Stimulated activated naive CD8-positive, alpha-beta T cell treated with anti-CD3 and anti-CD28 coated beads, Interleukin-15, amount 100 ng/mL, for 72 hours (primary cell): ENCODE data around the gene CENPN.

Source experiments
- ATAC-seq: fragments of 150-1000 bp; cut with Tn5 transposase; 2 replicates; pipeline ENCODE4 v1.10.0; 2021; ENCODE audit warnings: mild to moderate bottlenecking, moderate library complexity
- DNase-seq, 2 donors: peaks; one replicate each; pipeline ENCODE4 v3.0.0; 2021 to 2022
- H3K27ac Mint-ChIP-seq, 2 donors: one replicate each; pipeline ENCODE4 v1.8.0; 2022; ENCODE audit warnings: mild to moderate bottlenecking in 2 of 2, mixed read lengths in 2 of 2, moderate library complexity in 2 of 2
- H3K27me3 Mint-ChIP-seq: one replicate; pipeline ENCODE4 v1.8.0; 2022; ENCODE audit warnings: mixed read lengths
- H3K4me1 Mint-ChIP-seq: one replicate; pipeline ENCODE4 v1.8.0; 2022; ENCODE audit warnings: mild to moderate bottlenecking, mixed read lengths
- H3K4me3 Mint-ChIP-seq, 2 donors: one replicate each; pipeline ENCODE4 v1.8.0; 2022; ENCODE audit warnings: mild to moderate bottlenecking in 2 of 2, mixed read lengths in 2 of 2, moderate library complexity in 1 of 2
- H3K9me3 Mint-ChIP-seq, 2 donors: one replicate each; pipeline ENCODE4 v1.8.0; 2022; ENCODE audit warnings: mixed read lengths in 2 of 2

The CENPN gene

GRCh38 chr16:81003064-81003463 is 4.0 kb upstream of the CENPN start:
- Mint-ChIP-seq H3K4me3 (peak overlapping the region; percentile 96 to 97), H3K4me1 (peaks cover 77% of the 10 kb centered on the region), H3K9me3 (peaks cover 0 to 11% of the 10 kb centered on the region in 2 donors), H3K27ac (peak overlapping the region; percentile 19 to 89), H3K27me3 (no peaks in the 10 kb centered on the region)
- ATAC-seq (no peak), DNase-seq (no peak)

- DNase-seq, result no peak
- peaks cover 78% of the 10 kb centered on the region for H3K4me1 Mint-ChIP-seq
Observed at GRCh38 chr16:81003610-81004460, 3.2 kb upstream of the CENPN start.

GRCh38 chr16:81004646-81005353 is 2.2 kb upstream of the CENPN start:
- H3K27ac Mint-ChIP-seq, result peak overlapping the region; percentile 68 to 89
- H3K9me3 Mint-ChIP-seq, result peaks cover 0 to under 1% of the 10 kb centered on the region in 2 donors
- H3K4me3 Mint-ChIP-seq, result peak overlapping the region; percentile 96 to 97
- no peaks in the 10 kb centered on the region for H3K27me3 Mint-ChIP-seq
- peaks cover 78% of the 10 kb centered on the region for H3K4me1 Mint-ChIP-seq
- DNase-seq (peak in 1 of 2 donors; percentile 25), ATAC-seq (no peak)

More at GRCh38 chr16:81003610-81004460, 3.2 kb upstream of the CENPN start:
- H3K27ac Mint-ChIP-seq, result peak overlapping the region; percentile 89 to 91
- H3K4me3 Mint-ChIP-seq, result peak overlapping the region; percentile 96 to 97
- peaks cover 0 to 10% of the 10 kb centered on the region in 2 donors for H3K9me3 Mint-ChIP-seq
- no peaks in the 10 kb centered on the region for H3K27me3 Mint-ChIP-seq
- no peak for ATAC-seq

- no peak for DNase-seq
- Mint-ChIP-seq H3K4me3 (peak overlapping the region; percentile 96 to 97), H3K4me1 (peaks cover 72% of the 10 kb centered on the region), H3K27ac (peak overlapping the region; percentile 72 to 100), H3K9me3 (no peaks in the 10 kb centered on the region), H3K27me3 (no peaks in the 10 kb centered on the region)
- ATAC-seq, result no peak
Observed at GRCh38 chr16:81005610-81006161, 1.3 kb upstream of the CENPN start.

- H3K4me1 Mint-ChIP-seq, result peaks cover 72% of the 10 kb centered on the region
- DNase-seq, result peak in 1 of 2 donors; percentile 78
- peak; percentile 61 for ATAC-seq
- H3K27me3 Mint-ChIP-seq, result no peaks in the 10 kb centered on the region
- H3K27ac Mint-ChIP-seq, result peak overlapping the region; percentile 72 to 100
- no peaks in the 10 kb centered on the region for H3K9me3 Mint-ChIP-seq
- peak overlapping the region; percentile 96 to 97 for H3K4me3 Mint-ChIP-seq
Observed at GRCh38 chr16:81006211-81006812, 702 bp upstream of the CENPN start.

- peak overlapping the region; percentile 96 to 97 for H3K4me3 Mint-ChIP-seq
- peak overlapping the region in 1 of 2 donors; percentile 54 for H3K27ac Mint-ChIP-seq
- H3K4me1 Mint-ChIP-seq, result peaks cover 52% of the 10 kb centered on the region
- no peaks in the 10 kb centered on the region for H3K9me3 Mint-ChIP-seq
- ATAC-seq (no peak), DNase-seq (no peak)
- no peaks in the 10 kb centered on the region for H3K27me3 Mint-ChIP-seq
Observed at GRCh38 chr16:81008505-81008789, 1.4 kb downstream of the CENPN start.

- DNase-seq (no peak), ATAC-seq (no peak)
- Mint-ChIP-seq H3K9me3 (no peaks in the 10 kb centered on the region), H3K27me3 (no peaks in the 10 kb centered on the region), H3K27ac (no peak overlapping the region), H3K4me3 (no peak overlapping the region), H3K4me1 (peaks cover 27% of the 10 kb centered on the region)
Observed at GRCh38 chr16:81012974-81013373, 6.0 kb downstream of the CENPN start.

- Mint-ChIP-seq H3K4me3 (no peak overlapping the region), H3K27me3 (no peaks in the 10 kb centered on the region), H3K9me3 (no peaks in the 10 kb centered on the region), H3K4me1 (peaks cover 10% of the 10 kb centered on the region), H3K27ac (no peak overlapping the region)
- no peak for DNase-seq
- no peak for ATAC-seq
Observed at GRCh38 chr16:81014672-81015071, 7.7 kb downstream of the CENPN start.

- no peaks in the 10 kb centered on the region for H3K4me1 Mint-ChIP-seq
- DNase-seq, result no peak
- no peak overlapping the region for H3K27ac Mint-ChIP-seq
Observed at GRCh38 chr16:81018496-81018895, 11.5 kb downstream of the CENPN start.

GRCh38 chr16:81026429-81026828 is 19.4 kb downstream of the CENPN start:
- H3K27me3 Mint-ChIP-seq, result no peaks in the 10 kb centered on the region
- H3K9me3 Mint-ChIP-seq, result peaks cover 0 to 5% of the 10 kb centered on the region in 2 donors
- no peak for ATAC-seq

More at GRCh38 chr16:81018496-81018895, 11.5 kb downstream of the CENPN start:
- Mint-ChIP-seq H3K9me3 (no peaks in the 10 kb centered on the region), H3K4me3 (no peak overlapping the region), H3K27me3 (no peaks in the 10 kb centered on the region)
- ATAC-seq, result no peak

GRCh38 chr16:81029930-81030604 is 23.1 kb downstream of the CENPN start:
- no peak for DNase-seq
- ATAC-seq, result peak; percentile 56
- Mint-ChIP-seq H3K4me3 (no peak overlapping the region), H3K27ac (no peak overlapping the region), H3K9me3 (peaks cover 0 to 5% of the 10 kb centered on the region in 2 donors), H3K27me3 (no peaks in the 10 kb centered on the region), H3K4me1 (no peaks in the 10 kb centered on the region)

More at GRCh38 chr16:81026429-81026828, 19.4 kb downstream of the CENPN start:
- H3K4me3 Mint-ChIP-seq, result no peak overlapping the region
- H3K27ac Mint-ChIP-seq, result no peak overlapping the region
- no peaks in the 10 kb centered on the region for H3K4me1 Mint-ChIP-seq
- DNase-seq, result no peak

- Mint-ChIP-seq H3K4me3 (peak within 1 kb of the TSS; percentile 86 to 89), H3K27me3 (no peaks in the 10 kb centered on the region), H3K4me1 (peaks cover 29% of the 10 kb centered on the region), H3K9me3 (no peaks in the 10 kb centered on the region), H3K27ac (peak within 1 kb of the TSS; percentile 75 to 79)
- DNase-seq (peak; percentile 86 to 87), ATAC-seq (peak; percentile 94)
Observed at GRCh38 chr16:81035398-81035974, 28.5 kb downstream of the CENPN start, which contains the start of gene ATMIN. Gene ATMIN (plus strand): TSS chr16:81035842. CDS start chr16:81035871, 29 bp downstream.

GRCh38 chr16:81035975-81036750 is 29.1 kb downstream of the CENPN start:
- Mint-ChIP-seq H3K27me3 (no peaks in the 10 kb centered on the region), H3K27ac (peak overlapping the region; percentile 75 to 79), H3K4me3 (peak overlapping the region; percentile 86 to 89), H3K4me1 (peaks cover 29% of the 10 kb centered on the region), H3K9me3 (no peaks in the 10 kb centered on the region)
- peak; percentile 52 to 61 for DNase-seq
- ATAC-seq, result peak; percentile 83

- DNase-seq (no peak), ATAC-seq (no peak)
- Mint-ChIP-seq H3K9me3 (no peaks in the 10 kb centered on the region), H3K27ac (peak overlapping the region; percentile 75 to 79), H3K4me3 (peak overlapping the region; percentile 86 to 89), H3K4me1 (peaks cover 29% of the 10 kb centered on the region), H3K27me3 (no peaks in the 10 kb centered on the region)
Observed at GRCh38 chr16:81036751-81037350, 29.8 kb downstream of the CENPN start.
